ENCODE results near the gene INTS11.

INTS11 gene

DNA sequence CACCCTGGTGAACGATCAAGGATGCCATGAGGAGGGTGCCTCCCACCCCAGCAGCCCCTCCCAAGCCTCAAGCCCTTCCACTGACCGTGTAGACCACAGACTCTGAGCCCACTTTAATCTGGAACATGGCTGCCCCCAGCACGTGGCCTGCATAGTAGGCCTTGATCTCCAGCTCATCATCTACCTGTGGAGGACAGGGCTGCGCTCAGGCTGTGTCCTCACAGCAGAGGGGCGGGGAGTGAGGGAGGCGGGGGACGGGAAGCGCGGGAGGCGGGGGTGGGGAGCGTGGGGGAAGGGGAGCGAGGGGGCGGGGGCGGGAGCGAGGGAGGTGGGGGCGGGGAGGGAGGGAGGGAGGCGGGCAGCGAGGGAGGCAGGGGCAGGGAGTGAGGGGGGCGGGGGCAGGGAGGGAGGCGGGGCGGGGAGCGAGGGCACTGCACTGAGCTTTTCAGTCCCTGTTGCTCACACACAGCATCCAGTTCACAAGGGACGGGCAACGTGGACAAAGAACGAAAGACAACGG lies 9.0 kb downstream of the INTS11 start:
- no peak for DNase-seq (ENCODE audit: extremely low spot score)
- POLR2A ChIA-PET = interaction anchor here (1.1 to 3.3 kb wide), 2 partner anchors 11 to 60 kb away, joined by 4 to 8 read pairs; partner anchors contain the start of gene AURKAIP1
- no peak for TF ChIP-seq FOXA1 (IDR thresholded peaks at IDR 0.05)
- TF ChIP-seq LEF1 (IDR thresholded peaks at IDR 0.05; ENCODE audit: borderline replicate concordance) = no peak
- no peak for TF ChIP-seq L3MBTL2 (conservative IDR thresholded peaks at IDR 0.05)
- TF ChIP-seq ZNF384 (IDR thresholded peaks at IDR 0.05) = no peak
- no peak for TF ChIP-seq HDGF (IDR thresholded peaks at IDR 0.05; ENCODE audit: borderline replicate concordance)
- no peak for TF ChIP-seq FOXM1 (IDR thresholded peaks at IDR 0.05; ENCODE audit: borderline replicate concordance)
- TF ChIP-seq SP1 (IDR thresholded peaks at IDR 0.05) = no peak
- TF ChIP-seq FOXK2 (IDR thresholded peaks at IDR 0.05) = no peak
- TF ChIP-seq TARDBP (IDR thresholded peaks at IDR 0.05) = no peak
- no peak for TF ChIP-seq CTBP1 (IDR thresholded peaks at IDR 0.05; ENCODE audit: borderline replicate concordance)
- CTCF ChIA-PET = no interaction called here

DNA sequence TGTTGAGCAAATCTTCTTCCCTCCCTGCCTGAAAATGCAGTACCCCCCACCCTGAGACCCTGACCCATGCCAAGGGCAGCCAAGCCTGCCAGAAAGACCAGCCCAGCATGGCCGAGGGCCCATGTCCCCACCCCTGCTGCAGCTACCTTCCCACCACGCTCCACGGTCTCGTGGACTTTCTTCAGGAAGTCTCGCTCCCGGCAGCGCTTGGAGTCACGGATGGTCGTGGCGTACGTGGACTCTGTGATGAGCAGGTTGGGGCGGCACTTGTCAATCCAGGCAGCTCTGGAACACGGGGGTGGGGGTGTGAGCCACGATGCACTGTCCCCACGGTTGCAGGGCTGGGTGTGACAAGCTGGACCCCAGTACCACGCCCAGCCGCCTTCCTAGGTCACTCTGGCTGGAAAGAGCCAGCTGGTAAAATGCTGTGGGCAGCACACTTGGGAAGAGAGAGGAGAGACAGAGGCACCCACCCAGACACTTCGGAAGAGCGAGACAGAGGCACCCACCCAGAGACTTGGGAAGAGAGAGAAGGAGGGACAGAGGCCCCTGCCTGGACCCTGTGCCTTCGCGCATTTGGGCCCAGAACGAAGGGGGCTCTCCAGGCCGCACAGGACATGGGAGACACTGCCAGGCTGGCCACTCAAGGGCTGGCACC lies 9.7 kb downstream of the INTS11 start:
- POLR2A ChIA-PET = interaction anchor here (1.1 to 3.3 kb wide), 2 partner anchors 10 to 61 kb away, joined by 4 to 8 read pairs; partner anchors contain the start of gene AURKAIP1
- CTCF ChIA-PET = no interaction called here
- no peak for DNase-seq (ENCODE audit: extremely low spot score)
- no peak for TF ChIP-seq ARNT (IDR thresholded peaks at IDR 0.05)
- no peak for TF ChIP-seq BHLHE40 (IDR thresholded peaks at IDR 0.05; ENCODE audit: borderline replicate concordance)
- no peak for TF ChIP-seq HDGF (IDR thresholded peaks at IDR 0.05; ENCODE audit: borderline replicate concordance)
- TF ChIP-seq LEF1 (IDR thresholded peaks at IDR 0.05; ENCODE audit: borderline replicate concordance) = no peak
- no peak for TF ChIP-seq ZNF384 (IDR thresholded peaks at IDR 0.05)
- no peak for TF ChIP-seq SUZ12 (IDR thresholded peaks at IDR 0.05)
- TF ChIP-seq CTBP1 (IDR thresholded peaks at IDR 0.05; ENCODE audit: borderline replicate concordance) = no peak
- TF ChIP-seq FOXA1 (IDR thresholded peaks at IDR 0.05) = no peak
- TF ChIP-seq FOXK2 (IDR thresholded peaks at IDR 0.05) = no peak
- TF ChIP-seq L3MBTL2 (conservative IDR thresholded peaks at IDR 0.05) = no peak
- TF ChIP-seq, protein P1, sequence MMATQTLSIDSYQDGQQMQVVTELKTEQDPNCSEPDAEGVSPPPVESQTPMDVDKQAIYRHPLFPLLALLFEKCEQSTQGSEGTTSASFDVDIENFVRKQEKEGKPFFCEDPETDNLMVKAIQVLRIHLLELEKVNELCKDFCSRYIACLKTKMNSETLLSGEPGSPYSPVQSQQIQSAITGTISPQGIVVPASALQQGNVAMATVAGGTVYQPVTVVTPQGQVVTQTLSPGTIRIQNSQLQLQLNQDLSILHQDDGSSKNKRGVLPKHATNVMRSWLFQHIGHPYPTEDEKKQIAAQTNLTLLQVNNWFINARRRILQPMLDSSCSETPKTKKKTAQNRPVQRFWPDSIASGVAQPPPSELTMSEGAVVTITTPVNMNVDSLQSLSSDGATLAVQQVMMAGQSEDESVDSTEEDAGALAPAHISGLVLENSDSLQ (IDR thresholded peaks at IDR 0.05) = no peak
- TF ChIP-seq TARDBP (IDR thresholded peaks at IDR 0.05) = no peak
- no peak for TF ChIP-seq SP1 (IDR thresholded peaks at IDR 0.05)
- no peak for TF ChIP-seq ELF4 (IDR thresholded peaks at IDR 0.05)
- no peak for TF ChIP-seq FOXM1 (IDR thresholded peaks at IDR 0.05; ENCODE audit: borderline replicate concordance)
- TF ChIP-seq NFRKB (IDR thresholded peaks at IDR 0.05) = no peak

DNA sequence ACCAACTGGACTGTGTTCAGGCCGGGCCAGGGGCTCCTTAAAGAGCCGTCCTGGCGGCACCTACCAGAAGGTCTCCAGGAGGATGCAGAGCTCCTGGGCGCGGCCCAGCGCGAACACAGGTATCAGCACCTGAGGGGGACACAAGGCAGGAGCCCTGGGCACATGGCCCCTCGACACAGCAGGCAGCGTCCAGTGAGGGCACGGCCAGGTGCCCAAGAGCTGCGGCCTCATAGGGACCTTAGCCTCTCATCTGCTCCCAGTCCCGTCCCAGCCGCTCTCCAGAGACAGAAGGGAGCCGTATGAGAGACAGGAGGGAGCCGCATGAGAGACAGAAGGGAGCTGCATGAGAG lies 10.2 kb downstream of the INTS11 start:
- CTCF ChIA-PET = no interaction called here
- no peak for DNase-seq (ENCODE audit: extremely low spot score)
- POLR2A ChIA-PET = interaction anchor here (1.1 to 3.3 kb wide), 2 partner anchors 9 to 61 kb away, joined by 4 to 8 read pairs; partner anchors contain the start of gene AURKAIP1
- TF ChIP-seq SP1 (IDR thresholded peaks at IDR 0.05) = no peak
- no peak for TF ChIP-seq ELF4 (IDR thresholded peaks at IDR 0.05)
- TF ChIP-seq ZNF384 (IDR thresholded peaks at IDR 0.05) = no peak
- TF ChIP-seq FOXM1 (IDR thresholded peaks at IDR 0.05; ENCODE audit: borderline replicate concordance) = no peak
- no peak for TF ChIP-seq HDGF (IDR thresholded peaks at IDR 0.05; ENCODE audit: borderline replicate concordance)
- TF ChIP-seq SUZ12 (IDR thresholded peaks at IDR 0.05) = no peak
- TF ChIP-seq LEF1 (IDR thresholded peaks at IDR 0.05; ENCODE audit: borderline replicate concordance) = no peak

DNA sequence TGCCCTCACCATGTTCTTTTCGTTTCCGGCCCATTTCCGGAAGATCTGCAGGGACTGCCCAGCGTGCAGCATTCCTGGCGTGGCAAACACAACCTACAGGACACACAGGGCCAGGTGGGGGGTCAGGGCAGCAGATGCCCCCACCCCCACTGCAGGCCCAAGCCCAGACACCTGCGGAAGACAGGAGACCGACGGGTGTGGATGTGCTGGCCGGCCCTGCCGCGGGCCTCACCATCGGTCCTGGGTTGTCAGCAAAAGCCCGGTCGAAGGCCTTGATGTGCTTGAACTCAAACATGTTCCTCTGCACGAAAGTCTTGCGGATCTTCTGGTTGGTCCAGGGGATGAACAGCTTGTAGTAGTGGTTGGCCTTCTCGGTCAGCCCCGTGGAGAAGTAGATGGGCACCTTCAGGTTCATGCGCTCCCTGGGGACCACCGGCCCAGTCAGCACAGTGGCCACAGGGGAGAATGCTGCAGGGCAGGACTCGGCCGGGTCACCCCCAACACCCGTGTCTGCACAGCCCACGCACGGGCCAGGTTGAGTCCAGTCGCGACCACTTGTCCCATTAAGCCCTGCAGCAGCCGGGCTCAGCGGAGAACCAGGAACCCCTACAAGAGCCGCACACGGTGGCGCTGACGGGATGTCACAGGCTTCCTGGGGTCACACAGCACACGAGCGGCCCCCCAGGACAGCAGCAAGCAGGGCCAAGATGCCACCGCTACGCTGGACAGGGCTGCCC lies 10.8 kb downstream of the INTS11 start:
- TF ChIP-seq ARNT (IDR thresholded peaks at IDR 0.05) (no peak), SUZ12 (IDR thresholded peaks at IDR 0.05) (no peak), NFRKB (IDR thresholded peaks at IDR 0.05) (no peak), FOXM1 (IDR thresholded peaks at IDR 0.05; ENCODE audit: borderline replicate concordance) (no peak), L3MBTL2 (conservative IDR thresholded peaks at IDR 0.05) (no peak), CTBP1 (IDR thresholded peaks at IDR 0.05; ENCODE audit: borderline replicate concordance) (no peak), FOXK2 (IDR thresholded peaks at IDR 0.05) (no peak)
- TF ChIP-seq, protein P1 (IDR thresholded peaks at IDR 0.05) = no peak
- POLR2A ChIA-PET = interaction anchor here (3.3 kb wide), 1 partner anchor 9 kb away, joined by 8 read pairs; no protein-coding TSS in a partner anchor
- DNase-seq (ENCODE audit: extremely low spot score) = no peak
- CTCF ChIA-PET = no interaction called here

DNA sequence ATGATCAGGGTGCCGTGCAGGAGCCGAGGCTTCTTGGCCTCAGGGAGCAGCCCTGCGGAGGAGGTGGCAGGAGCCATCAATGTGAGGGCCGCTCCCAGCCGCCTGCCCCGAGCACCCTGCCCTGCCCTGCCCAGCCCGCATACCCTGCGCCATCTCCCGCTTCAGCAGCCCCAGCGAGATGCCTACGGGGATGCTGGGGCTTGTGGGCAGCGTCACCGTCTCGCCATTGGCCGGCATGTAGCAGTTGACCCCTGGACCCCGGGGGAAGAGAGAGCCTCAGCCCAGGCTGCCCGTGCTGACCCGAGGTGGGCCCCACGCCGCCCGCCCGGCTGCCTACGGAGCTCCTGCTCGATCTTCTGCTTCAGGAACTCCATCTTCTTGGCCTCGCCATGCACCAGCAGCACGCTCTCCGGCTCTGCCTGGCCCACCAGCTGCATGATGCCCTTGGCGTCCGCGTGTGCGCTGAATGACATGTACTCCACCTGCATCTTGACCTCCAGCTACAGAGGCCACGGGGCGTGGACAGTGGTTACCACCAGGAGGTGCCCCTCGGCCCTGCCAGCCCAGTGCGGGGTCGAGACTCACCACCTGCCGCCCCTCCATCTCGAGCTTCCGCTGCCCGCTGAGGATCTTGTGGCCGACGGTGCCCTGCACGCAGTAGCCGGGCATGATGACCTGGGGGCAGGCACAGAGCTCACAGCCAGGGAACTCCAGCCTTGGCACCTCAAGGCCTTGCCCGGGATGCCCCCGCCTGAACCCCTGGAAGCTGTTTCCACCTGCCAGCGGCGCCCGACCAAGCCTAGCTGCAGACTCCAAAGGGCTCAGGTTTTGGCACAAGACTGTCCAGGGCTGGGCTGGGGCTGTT lies 11.8 kb downstream of the INTS11 start:
- ChIA-PET POLR2A (no interaction called here), CTCF (no interaction called here)
- TF ChIP-seq LEF1 (IDR thresholded peaks at IDR 0.05; ENCODE audit: borderline replicate concordance) = no peak
- no peak for TF ChIP-seq FOXM1 (IDR thresholded peaks at IDR 0.05; ENCODE audit: borderline replicate concordance)
- no peak for TF ChIP-seq ARNT (IDR thresholded peaks at IDR 0.05)
- no peak for TF ChIP-seq FOXK2 (IDR thresholded peaks at IDR 0.05)
- TF ChIP-seq ELF4 (IDR thresholded peaks at IDR 0.05) = no peak
- no peak for TF ChIP-seq CTBP1 (IDR thresholded peaks at IDR 0.05; ENCODE audit: borderline replicate concordance)
- TF ChIP-seq, protein P1 (IDR thresholded peaks at IDR 0.05) = no peak
- TF ChIP-seq NFRKB (IDR thresholded peaks at IDR 0.05) = no peak
- no peak for TF ChIP-seq FOXA1 (IDR thresholded peaks at IDR 0.05)
- no peak for TF ChIP-seq HDGF (IDR thresholded peaks at IDR 0.05; ENCODE audit: borderline replicate concordance)
- no peak for TF ChIP-seq ZNF384 (IDR thresholded peaks at IDR 0.05)
- TF ChIP-seq BHLHE40 (IDR thresholded peaks at IDR 0.05; ENCODE audit: borderline replicate concordance) = no peak
- no peak for TF ChIP-seq SUZ12 (IDR thresholded peaks at IDR 0.05)
- no peak for TF ChIP-seq L3MBTL2 (conservative IDR thresholded peaks at IDR 0.05)
- TF ChIP-seq TARDBP (IDR thresholded peaks at IDR 0.05) = no peak
- no peak for TF ChIP-seq SP1 (IDR thresholded peaks at IDR 0.05)

More for the DNA sequence above, 11.8 kb downstream of the INTS11 start:
- DNase-seq (ENCODE audit: extremely low spot score) = no peak

Measured in HEK293T (cell line).